H9 (cell line): ENCODE results near the gene NOVA2. TPM values are rescaled to one million over a fixed set of nuclear protein-coding genes. Genes with fewer than 3 reads are reported as not detected.

Experiments used
- DNase-seq: peaks from one replicate; pipeline ENCODE4 v3.0.0-alpha.2; 2017
- H2AFZ ChIP-seq: one replicate; pipeline ENCODE4 v1.6.1; 2013; ENCODE audit warnings: mild to moderate bottlenecking, low read length, control low read depth, moderate library complexity
- H2AK5ac ChIP-seq: 2 replicates; pipeline ENCODE4 v1.6.1; 2013; ENCODE audit warnings: low read length, control low read depth, mixed read lengths; ENCODE audit not compliant: insufficient read length
- H2BK120ac ChIP-seq: one replicate; pipeline ENCODE4 v1.6.1; 2013; ENCODE audit warnings: low read depth, mild to moderate bottlenecking, low read length, control low read depth, inconsistent platforms; ENCODE audit not compliant: poor library complexity, severe bottlenecking
- H2BK12ac ChIP-seq: 2 replicates; pipeline ENCODE4 v1.6.1; 2013; ENCODE audit warnings: low read length, control low read depth, mixed read lengths, low read depth; ENCODE audit not compliant: insufficient read length
- H2BK15ac ChIP-seq: 2 replicates; pipeline ENCODE4 v1.6.1; 2013; ENCODE audit warnings: low read depth, low read length, control low read depth
- H2BK20ac ChIP-seq: one replicate; pipeline ENCODE4 v1.6.1; 2013; ENCODE audit warnings: low read depth, mild to moderate bottlenecking, low read length, control low read depth, inconsistent platforms; ENCODE audit not compliant: poor library complexity, severe bottlenecking
- H2BK5ac ChIP-seq: 2 replicates; pipeline ENCODE4 v1.6.1; 2013; ENCODE audit warnings: low read length, control low read depth, mixed read lengths; ENCODE audit not compliant: insufficient read length
- H3K14ac ChIP-seq: 2 replicates; pipeline ENCODE4 v1.6.1; 2013; ENCODE audit warnings: low read length, control low read depth; ENCODE audit not compliant: insufficient read depth
- H3K18ac ChIP-seq: 2 replicates; pipeline ENCODE4 v1.6.1; 2013; ENCODE audit warnings: low read depth, mild to moderate bottlenecking, mixed read lengths, low read length, control low read depth; ENCODE audit not compliant: insufficient read length
- H3K23ac ChIP-seq: 2 replicates; pipeline ENCODE4 v1.6.1; 2013; ENCODE audit warnings: low read length, control low read depth, mixed read lengths, low read depth; ENCODE audit not compliant: insufficient read length
- H3K23me2 ChIP-seq: 2 replicates; pipeline ENCODE4 v1.6.1; 2013; ENCODE audit warnings: low read depth, mild to moderate bottlenecking, mixed read lengths, low read length, control low read depth; ENCODE audit not compliant: insufficient read length, poor library complexity, severe bottlenecking
- H3K27ac ChIP-seq: 2 replicates; pipeline ENCODE4 v1.5.1; 2013; ENCODE audit warnings: low read length, control low read depth, mixed read lengths, low read depth; ENCODE audit not compliant: insufficient read length
- H3K27me3 ChIP-seq: 2 replicates; pipeline ENCODE4 v1.6.1; 2013; ENCODE audit warnings: low read length, control low read depth, inconsistent platforms; ENCODE audit not compliant: insufficient read depth
- H3K4ac ChIP-seq: 2 replicates; pipeline ENCODE4 v1.6.1; 2013; ENCODE audit warnings: low read depth, mild to moderate bottlenecking, control low read depth, inconsistent platforms, low read length, moderate library complexity
- H3K4me1 ChIP-seq: 2 replicates; pipeline ENCODE4 v1.6.1; 2013; ENCODE audit warnings: low read length, control low read depth, inconsistent platforms; ENCODE audit not compliant: insufficient read depth
- H3K4me2 ChIP-seq: 2 replicates; pipeline ENCODE4 v1.6.1; 2013; ENCODE audit warnings: low read length, control low read depth, mixed read lengths; ENCODE audit not compliant: insufficient read length, insufficient read depth
- H3K56ac ChIP-seq: 2 replicates; pipeline ENCODE4 v1.6.1; 2013; ENCODE audit warnings: low read depth, mild to moderate bottlenecking, mixed read lengths, low read length, control low read depth; ENCODE audit not compliant: insufficient read length
- H3K79me1 ChIP-seq: 2 replicates; pipeline ENCODE4 v1.6.1; 2013; ENCODE audit warnings: low read depth, mild to moderate bottlenecking, moderate library complexity, low read length, control low read depth, inconsistent platforms; ENCODE audit not compliant: insufficient read depth, poor library complexity, severe bottlenecking
- H3K79me2 ChIP-seq: 2 replicates; pipeline ENCODE4 v1.6.1; 2013; ENCODE audit warnings: low read length, control low read depth, inconsistent platforms; ENCODE audit not compliant: insufficient read depth
- H3K9ac ChIP-seq: 2 replicates; pipeline ENCODE4 v1.6.1; 2013; ENCODE audit warnings: low read length, control low read depth, mixed read lengths; ENCODE audit not compliant: insufficient read length; ENCODE audit errors: extremely low read depth
- H3K9me3 ChIP-seq: one replicate; pipeline ENCODE4 v1.6.1; 2013; ENCODE audit warnings: low read depth, low read length, inconsistent platforms; ENCODE audit not compliant: control insufficient read depth
- H3T11ph ChIP-seq: one replicate; pipeline ENCODE4 v1.6.1; 2013; ENCODE audit warnings: mild to moderate bottlenecking, low read length, control low read depth, inconsistent platforms
- H4K20me1 ChIP-seq: one replicate; pipeline ENCODE4 v1.6.1; 2013; ENCODE audit not compliant: control insufficient read depth, insufficient read length, insufficient read depth
- H4K5ac ChIP-seq: 2 replicates; pipeline ENCODE4 v1.6.1; 2013; ENCODE audit warnings: low read depth, mild to moderate bottlenecking, mixed read lengths, low read length, control low read depth; ENCODE audit not compliant: insufficient read length
- H4K8ac ChIP-seq: replicated peaks from 2 replicates; pipeline ENCODE4 v1.6.1; 2013; ENCODE audit warnings: low read length, control low read depth, mixed read lengths, low read depth; ENCODE audit not compliant: insufficient read length
- H4K91ac ChIP-seq: 2 replicates; pipeline ENCODE4 v1.6.1; 2013; ENCODE audit warnings: low read depth, mild to moderate bottlenecking, moderate library complexity, mixed read lengths, low read length, control low read depth; ENCODE audit not compliant: insufficient read length
- H3K27ac Mint-ChIP-seq, 3 experiments: 2 replicates in 2 of 3; 3 replicates in 1 of 3; pipeline ENCODE4 v1.8.0; 2020 to 2021; ENCODE audit warnings: mixed read lengths in 3 of 3, mild to moderate bottlenecking in 1 of 3, moderate library complexity in 1 of 3
- H3K27me3 Mint-ChIP-seq: 2 replicates; pipeline ENCODE4 v1.8.0; 2021; ENCODE audit warnings: low read depth, mild to moderate bottlenecking, moderate library complexity, mixed read lengths
- H3K36me3 Mint-ChIP-seq, 3 experiments: 2 replicates in 2 of 3; 3 replicates in 1 of 3; pipeline ENCODE4 v1.8.0; 2020 to 2021; ENCODE audit warnings: low read depth in 3 of 3, mixed read lengths in 3 of 3; ENCODE audit not compliant: insufficient read depth in 1 of 3
- H3K4me1 Mint-ChIP-seq, 2 experiments: 2 replicates each; pipeline ENCODE4 v1.8.0; 2020; ENCODE audit warnings: mixed read lengths in 2 of 2
- H3K4me3 Mint-ChIP-seq, 2 experiments: 2 replicates in 1 of 2; 3 replicates in 1 of 2; pipeline ENCODE4 v1.8.0; 2020 to 2021; ENCODE audit warnings: mild to moderate bottlenecking in 2 of 2, mixed read lengths in 2 of 2, moderate library complexity in 1 of 2
- H3K9me3 Mint-ChIP-seq, 2 experiments: 2 replicates in 1 of 2; 3 replicates in 1 of 2; pipeline ENCODE4 v1.8.0; 2020; ENCODE audit warnings: mild to moderate bottlenecking in 2 of 2, mixed read lengths in 2 of 2, moderate library complexity in 1 of 2
- WGBS: extraction: QIAGEN DNeasy Blood & Tissue Kit; methylation state at CpG from one replicate; pipeline ENCODE4 v1.1.7; 2013; ENCODE audit warnings: missing lambda C conversion rate, low lambda C conversion rate, mixed read lengths; ENCODE audit not compliant: insufficient read length; ENCODE audit errors: extremely low coverage; 5-methylcytosine and 5-hydroxymethylcytosine counted together
- total RNA-seq: library from RNA; stranded (reverse); gene quantifications from 2 replicates; pipeline ENCODE4 v1.2.1, GENCODE V29; 2021
- TF ChIP-seq, protein P1 (sequence below): fragments of 200-600 bp; sonication (generic); conservative IDR thresholded peaks from 3 replicates; pipeline ENCODE4 v1.8.0; 2021; ENCODE audit warnings: antibody characterized with exemption, mild to moderate bottlenecking

NOVA2 gene
- total RNA-seq, 1 experiment from 2014 or later, result 8.8 TPM

DNA sequence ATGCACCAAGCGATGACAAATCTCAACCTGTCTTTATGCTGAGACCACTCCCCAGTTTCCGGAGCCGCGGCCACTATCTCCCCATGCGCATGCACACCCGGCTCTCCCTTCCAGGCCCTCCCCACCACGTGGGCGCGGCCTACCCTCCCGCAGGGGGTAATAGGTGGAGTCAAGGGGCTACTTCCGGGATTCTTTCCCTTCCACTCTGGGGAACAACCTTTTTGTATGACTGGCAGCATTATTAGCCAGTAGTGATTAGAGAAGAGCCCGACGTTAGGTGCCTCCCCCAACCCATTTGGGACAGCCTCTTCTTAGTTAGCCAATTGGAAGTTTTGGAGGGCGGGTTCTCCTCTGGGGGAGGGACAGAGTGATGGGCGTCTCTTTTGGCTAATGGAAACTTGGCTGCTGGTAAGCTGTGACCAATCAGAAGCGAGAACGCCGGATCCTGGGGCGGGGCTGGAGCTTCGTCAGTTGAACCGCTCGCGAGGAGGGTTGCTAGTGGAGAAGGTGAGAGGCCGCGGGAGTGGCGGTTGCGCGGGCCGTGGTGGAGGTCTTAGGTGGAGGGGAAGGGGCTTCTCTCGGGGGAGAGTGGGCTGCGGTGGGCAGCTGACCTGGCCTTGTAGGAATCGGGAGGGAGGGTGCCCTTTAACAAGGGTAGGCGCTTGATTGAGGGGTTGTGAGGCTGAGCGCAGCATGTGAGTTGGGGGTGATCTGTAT, 21.5 kb upstream of the NOVA2 start, which contains the start of gene CCDC61:
CCDC61 (plus strand) TSS at position 470 of the 717 bp plus-strand sequence. CDS start 7,552 bp downstream, outside the sequence.
- Histone ChIP-seq H2BK15ac (no peak within 1 kb of the TSS), H3K79me2 (0 out of 2 replicates have a peak, but pooled peaks cover 5% of the 10 kb centered on the region), H3K4ac (no peak within 1 kb of the TSS), H2BK5ac (no peak within 1 kb of the TSS), H4K91ac (no peak within 1 kb of the TSS), H2AFZ (peak within 1 kb of the TSS; percentile 90), H3K9ac (peak within 1 kb of the TSS; percentile 76), H3K27me3 (no peaks in the 10 kb centered on the region), H2BK20ac (no peak within 1 kb of the TSS), H3K27ac (no peak within 1 kb of the TSS), H4K20me1 (no peaks in the 10 kb centered on the region), H3K79me1 (peaks cover 3% of the 10 kb centered on the region), H2BK120ac (no peak within 1 kb of the TSS), H3K14ac (no peak within 1 kb of the TSS), H4K8ac (no peak within 1 kb of the TSS), H3K23me2 (peaks cover 7% of the 10 kb centered on the region), H3K18ac (no peak within 1 kb of the TSS), H2BK12ac (no peak within 1 kb of the TSS), H3K4me1 (no peaks in the 10 kb centered on the region), H3K9me3 (no peaks in the 10 kb centered on the region), H3T11ph (no peak within 1 kb of the TSS), H4K5ac (no peak within 1 kb of the TSS), H3K4me2 (peak within 1 kb of the TSS; percentile 94), H3K23ac (no peak within 1 kb of the TSS), H2AK5ac (no peak within 1 kb of the TSS), H3K56ac (no peak within 1 kb of the TSS)
- DNase-seq, result peak; percentile 98
- TF ChIP-seq, protein P1, sequence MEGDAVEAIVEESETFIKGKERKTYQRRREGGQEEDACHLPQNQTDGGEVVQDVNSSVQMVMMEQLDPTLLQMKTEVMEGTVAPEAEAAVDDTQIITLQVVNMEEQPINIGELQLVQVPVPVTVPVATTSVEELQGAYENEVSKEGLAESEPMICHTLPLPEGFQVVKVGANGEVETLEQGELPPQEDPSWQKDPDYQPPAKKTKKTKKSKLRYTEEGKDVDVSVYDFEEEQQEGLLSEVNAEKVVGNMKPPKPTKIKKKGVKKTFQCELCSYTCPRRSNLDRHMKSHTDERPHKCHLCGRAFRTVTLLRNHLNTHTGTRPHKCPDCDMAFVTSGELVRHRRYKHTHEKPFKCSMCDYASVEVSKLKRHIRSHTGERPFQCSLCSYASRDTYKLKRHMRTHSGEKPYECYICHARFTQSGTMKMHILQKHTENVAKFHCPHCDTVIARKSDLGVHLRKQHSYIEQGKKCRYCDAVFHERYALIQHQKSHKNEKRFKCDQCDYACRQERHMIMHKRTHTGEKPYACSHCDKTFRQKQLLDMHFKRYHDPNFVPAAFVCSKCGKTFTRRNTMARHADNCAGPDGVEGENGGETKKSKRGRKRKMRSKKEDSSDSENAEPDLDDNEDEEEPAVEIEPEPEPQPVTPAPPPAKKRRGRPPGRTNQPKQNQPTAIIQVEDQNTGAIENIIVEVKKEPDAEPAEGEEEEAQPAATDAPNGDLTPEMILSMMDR, result no peak
- WGBS, result no CpG with 5 or more reads among the region's 34 CpGs
- Mint-ChIP-seq H3K4me3 (0 out of 5 replicates have a peak within 1 kb of the TSS, but pooled peaks of 1 of the 2 experiments have one; percentile 59), H3K36me3 (peaks cover 6 to 7% (median 6%) of the 10 kb centered on the region in 3 experiments; a peak in 6 of 7 replicates), H3K4me1 (peaks cover 10 to 27% of the 10 kb centered on the region in 2 experiments), H3K27ac (no peak within 1 kb of the TSS), H3K27me3 (peaks cover 8% of the 10 kb centered on the region), H3K9me3 (no peaks in the 10 kb centered on the region; a peak in 2 of 5 replicates)
